Gastroesophageal sphincter (tissue), 3 donors: ENCODE results near the gene LIN9.

ENCODE experiments used
- EP300 ChIP-seq: sonication (generic); formaldehyde crosslinking; IDR thresholded peaks from one replicate; pipeline ENCODE4 v1.6.1; 2017; ENCODE audit warnings: antibody characterized with exemption, mild to moderate bottlenecking
- POLR2A ChIP-seq, 2 donors: fragments of 450-650 bp; IDR thresholded peaks; one replicate each; pipeline ENCODE4 v1.6.1; 2017; ENCODE audit warnings: antibody characterized with exemption in 2 of 2, mild to moderate bottlenecking in 2 of 2, moderate library complexity in 1 of 2
- POLR2AphosphoS5 ChIP-seq: sonication (generic); formaldehyde crosslinking; IDR thresholded peaks from one replicate; pipeline ENCODE4 v1.6.1; 2017; ENCODE audit warnings: antibody characterized with exemption
- TF ChIP-seq, protein P1 (sequence below), 4 experiments: fragments of 200-600 bp in 2 of 4; fragments of 450-650 bp in 2 of 4; sonication (generic) in 1 of 4; IDR thresholded peaks; one replicate each; pipeline ENCODE4 v1.5.1; 2017 to 2019; ENCODE audit warnings: antibody characterized with exemption in 4 of 4, mild to moderate bottlenecking in 2 of 4, moderate library complexity in 2 of 4

DNA sequence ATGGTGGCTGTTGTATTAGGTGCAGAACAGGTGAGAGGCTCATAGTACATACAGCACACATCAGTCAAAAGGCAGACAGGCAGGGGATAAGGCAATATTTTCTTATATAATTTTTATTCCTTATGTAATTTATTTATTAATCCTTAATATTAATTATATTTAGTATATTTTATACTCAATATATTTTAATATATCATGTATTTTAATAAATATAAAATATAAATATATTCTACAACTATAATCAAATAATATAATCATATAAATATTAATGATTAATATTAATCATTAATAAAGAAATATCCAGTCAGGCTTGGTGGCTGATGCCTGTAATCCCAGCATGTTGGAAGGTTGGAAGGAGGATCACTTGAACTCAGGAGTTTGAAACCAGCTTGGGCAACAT is 104.8 kb downstream of the LIN9 start:
- TF ChIP-seq, protein P1, sequence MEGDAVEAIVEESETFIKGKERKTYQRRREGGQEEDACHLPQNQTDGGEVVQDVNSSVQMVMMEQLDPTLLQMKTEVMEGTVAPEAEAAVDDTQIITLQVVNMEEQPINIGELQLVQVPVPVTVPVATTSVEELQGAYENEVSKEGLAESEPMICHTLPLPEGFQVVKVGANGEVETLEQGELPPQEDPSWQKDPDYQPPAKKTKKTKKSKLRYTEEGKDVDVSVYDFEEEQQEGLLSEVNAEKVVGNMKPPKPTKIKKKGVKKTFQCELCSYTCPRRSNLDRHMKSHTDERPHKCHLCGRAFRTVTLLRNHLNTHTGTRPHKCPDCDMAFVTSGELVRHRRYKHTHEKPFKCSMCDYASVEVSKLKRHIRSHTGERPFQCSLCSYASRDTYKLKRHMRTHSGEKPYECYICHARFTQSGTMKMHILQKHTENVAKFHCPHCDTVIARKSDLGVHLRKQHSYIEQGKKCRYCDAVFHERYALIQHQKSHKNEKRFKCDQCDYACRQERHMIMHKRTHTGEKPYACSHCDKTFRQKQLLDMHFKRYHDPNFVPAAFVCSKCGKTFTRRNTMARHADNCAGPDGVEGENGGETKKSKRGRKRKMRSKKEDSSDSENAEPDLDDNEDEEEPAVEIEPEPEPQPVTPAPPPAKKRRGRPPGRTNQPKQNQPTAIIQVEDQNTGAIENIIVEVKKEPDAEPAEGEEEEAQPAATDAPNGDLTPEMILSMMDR (IDR thresholded peaks at IDR 0.05), result no peak
- TF ChIP-seq POLR2AphosphoS5 (no peak), POLR2A (IDR thresholded peaks at IDR 0.05) (no peak), EP300 (no peak)
